Neural crest cell (in vitro differentiated cells): ENCODE results near the gene C1QL1. TPM values are rescaled to one million over a fixed set of nuclear protein-coding genes. Genes with fewer than 3 reads are reported as not detected.

Experiments used
- DNase-seq: peaks from one replicate; pipeline ENCODE4 v3.0.0; 2021; ENCODE audit warnings: low read depth, mixed read lengths, low spot score
- H3K27ac Mint-ChIP-seq: one replicate; pipeline ENCODE4 v1.8.0; 2021; ENCODE audit warnings: mild to moderate bottlenecking, mixed read lengths; ENCODE audit not compliant: unreplicated experiment
- H3K27me3 Mint-ChIP-seq: 2 replicates; pipeline ENCODE4 v1.8.0; 2021; ENCODE audit warnings: low read depth, mild to moderate bottlenecking, mixed read lengths
- H3K36me3 Mint-ChIP-seq: 2 replicates; pipeline ENCODE4 v1.8.0; 2021; ENCODE audit warnings: low read depth, mild to moderate bottlenecking, mixed read lengths
- H3K4me1 Mint-ChIP-seq: 2 replicates; pipeline ENCODE4 v1.8.0; 2021; ENCODE audit warnings: mixed read lengths
- H3K4me3 Mint-ChIP-seq: one replicate; pipeline ENCODE4 v1.8.0; 2021; ENCODE audit warnings: mild to moderate bottlenecking, mixed read lengths
- H3K9me3 Mint-ChIP-seq: 2 replicates; pipeline ENCODE4 v1.8.0; 2021; ENCODE audit warnings: mixed read lengths
- total RNA-seq: library from RNA; stranded (reverse); gene quantifications from 2 replicates; pipeline ENCODE4 v1.2.1, GENCODE V29; 2021
- TF ChIP-seq, protein P1 (sequence below): fragments of 200-600 bp; sonication (generic); conservative IDR thresholded peaks from 2 replicates; pipeline ENCODE4 v1.5.0; 2021; ENCODE audit warnings: antibody characterized with exemption, mild to moderate bottlenecking

The C1QL1 gene
- total RNA-seq, 1 donor from 2014 or later = 7.7 TPM

GRCh38 chr17:44926821-44927525 lies 41.1 kb downstream of the C1QL1 start:
- Mint-ChIP-seq H3K4me3 (no peak overlapping the region), H3K27ac (no peak overlapping the region), H3K27me3 (peaks cover 5% of the 10 kb centered on the region), H3K9me3 (no peaks in the 10 kb centered on the region), H3K36me3 (peaks cover 14% of the 10 kb centered on the region), H3K4me1 (peaks cover 14% of the 10 kb centered on the region)
- DNase-seq = no peak
- TF ChIP-seq, protein P1, sequence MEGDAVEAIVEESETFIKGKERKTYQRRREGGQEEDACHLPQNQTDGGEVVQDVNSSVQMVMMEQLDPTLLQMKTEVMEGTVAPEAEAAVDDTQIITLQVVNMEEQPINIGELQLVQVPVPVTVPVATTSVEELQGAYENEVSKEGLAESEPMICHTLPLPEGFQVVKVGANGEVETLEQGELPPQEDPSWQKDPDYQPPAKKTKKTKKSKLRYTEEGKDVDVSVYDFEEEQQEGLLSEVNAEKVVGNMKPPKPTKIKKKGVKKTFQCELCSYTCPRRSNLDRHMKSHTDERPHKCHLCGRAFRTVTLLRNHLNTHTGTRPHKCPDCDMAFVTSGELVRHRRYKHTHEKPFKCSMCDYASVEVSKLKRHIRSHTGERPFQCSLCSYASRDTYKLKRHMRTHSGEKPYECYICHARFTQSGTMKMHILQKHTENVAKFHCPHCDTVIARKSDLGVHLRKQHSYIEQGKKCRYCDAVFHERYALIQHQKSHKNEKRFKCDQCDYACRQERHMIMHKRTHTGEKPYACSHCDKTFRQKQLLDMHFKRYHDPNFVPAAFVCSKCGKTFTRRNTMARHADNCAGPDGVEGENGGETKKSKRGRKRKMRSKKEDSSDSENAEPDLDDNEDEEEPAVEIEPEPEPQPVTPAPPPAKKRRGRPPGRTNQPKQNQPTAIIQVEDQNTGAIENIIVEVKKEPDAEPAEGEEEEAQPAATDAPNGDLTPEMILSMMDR = no peak

GRCh38 chr17:44925731-44926697 lies 42.1 kb downstream of the C1QL1 start:
- no peaks in the 10 kb centered on the region for H3K9me3 Mint-ChIP-seq
- TF ChIP-seq, protein P1 = no peak
- no peak for DNase-seq
- H3K27me3 Mint-ChIP-seq = peaks cover 12% of the 10 kb centered on the region
- peaks cover 20% of the 10 kb centered on the region for H3K4me1 Mint-ChIP-seq
- peaks cover 14% of the 10 kb centered on the region for H3K36me3 Mint-ChIP-seq
- H3K4me3 Mint-ChIP-seq = no peak overlapping the region
- no peak overlapping the region for H3K27ac Mint-ChIP-seq

DNA sequence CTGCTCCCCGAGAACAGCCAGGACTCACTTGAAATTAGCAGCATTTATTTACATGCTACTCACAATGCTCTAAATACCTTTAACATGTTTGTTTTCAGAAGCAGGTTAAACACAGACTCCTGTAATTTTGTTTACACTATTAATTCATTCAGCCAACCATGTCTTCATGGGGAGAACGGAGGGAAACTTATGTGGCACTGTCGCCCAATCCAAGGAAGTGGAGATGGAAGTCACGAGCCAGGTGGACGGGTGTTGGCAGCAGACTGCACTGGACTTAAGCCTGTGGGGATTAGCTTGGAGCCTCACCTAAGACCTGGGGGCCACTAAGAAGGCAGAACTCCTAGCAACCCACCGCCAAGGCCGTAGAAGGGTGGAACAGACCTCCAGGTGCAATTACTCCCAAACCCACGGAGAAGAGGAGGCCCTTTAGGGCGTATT lies 44.0 kb downstream of the C1QL1 start:
- peaks cover 31% of the 10 kb centered on the region for H3K4me1 Mint-ChIP-seq
- TF ChIP-seq, protein P1 = no peak
- peaks cover 10% of the 10 kb centered on the region for H3K36me3 Mint-ChIP-seq
- no peak for DNase-seq
- H3K27ac Mint-ChIP-seq = no peak overlapping the region
- no peak overlapping the region for H3K4me3 Mint-ChIP-seq
- no peaks in the 10 kb centered on the region for H3K9me3 Mint-ChIP-seq
- H3K27me3 Mint-ChIP-seq = peaks cover 20% of the 10 kb centered on the region

DNA sequence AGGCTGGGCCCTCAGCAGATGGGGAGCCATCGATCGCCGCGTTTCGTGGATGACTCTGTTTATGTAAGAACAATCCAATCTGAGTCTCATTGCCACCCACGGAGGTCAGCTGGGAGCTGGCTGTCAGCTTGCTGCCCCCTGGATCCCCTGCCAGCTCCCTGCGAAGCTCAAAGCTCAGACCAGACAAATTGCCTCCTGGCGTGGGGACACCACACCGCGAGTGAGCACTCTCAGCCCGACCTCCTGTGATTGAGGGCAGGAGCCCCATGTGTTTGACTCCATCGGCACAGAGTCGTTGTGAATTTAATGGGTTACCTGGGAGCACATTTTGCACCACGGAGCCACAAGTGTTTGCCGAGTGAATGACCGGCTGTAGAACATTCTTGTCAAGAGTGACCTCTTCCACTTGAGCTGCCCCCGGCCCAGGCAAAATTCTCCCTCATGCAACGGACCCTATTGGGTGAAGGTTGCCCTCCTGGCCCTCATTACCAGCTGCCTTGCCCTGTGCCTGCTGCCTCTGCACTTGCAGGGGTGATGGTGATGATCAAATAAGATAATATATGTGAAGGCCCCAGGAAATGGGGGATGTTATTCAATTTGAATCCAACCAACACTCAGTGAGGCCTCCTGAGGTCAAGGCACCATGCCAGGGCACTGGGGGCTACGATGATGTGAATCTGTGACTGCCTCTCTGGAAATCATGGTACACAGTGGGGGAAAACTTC lies 45.2 kb downstream of the C1QL1 start:
- no peak for DNase-seq
- Mint-ChIP-seq H3K27ac (no peak overlapping the region), H3K9me3 (no peaks in the 10 kb centered on the region), H3K4me1 (peaks cover 31% of the 10 kb centered on the region), H3K4me3 (peak overlapping the region; percentile 52), H3K36me3 (peaks cover 10% of the 10 kb centered on the region), H3K27me3 (peaks cover 20% of the 10 kb centered on the region)
- TF ChIP-seq, protein P1 = no peak

- H3K27me3 Mint-ChIP-seq = peaks cover 20% of the 10 kb centered on the region
- H3K4me3 Mint-ChIP-seq = no peak overlapping the region
- no peak for DNase-seq
- H3K9me3 Mint-ChIP-seq = no peaks in the 10 kb centered on the region
- TF ChIP-seq, protein P1 = no peak
- H3K36me3 Mint-ChIP-seq = peaks cover 10% of the 10 kb centered on the region
- peaks cover 31% of the 10 kb centered on the region for H3K4me1 Mint-ChIP-seq
- H3K27ac Mint-ChIP-seq = no peak overlapping the region
Measured at GRCh38 chr17:44922136-44922535, 46.0 kb downstream of the C1QL1 start.
